SK-N-SH treated with all-trans-retinoic acid at 6 μM for 48 hours (cell line): ENCODE data around the gene CALCOCO1.

Experiments used
- ARNTL ChIP-seq: fragments of 450-650 bp; formaldehyde crosslinking; IDR thresholded peaks from 2 replicates; pipeline ENCODE4 v1.5.0; 2020; ENCODE audit warnings: low read depth, mild to moderate bottlenecking, moderate library complexity, borderline replicate concordance
- CSRNP3 ChIP-seq: fragments of 250-450 bp; sonication (Bioruptor Pico); IDR thresholded peaks from 2 replicates; pipeline ENCODE4 v1.5.1; 2021; ENCODE audit warnings: mild to moderate bottlenecking, moderate library complexity
- PPARA ChIP-seq: fragments of 250-450 bp; sonication (Bioruptor Pico); IDR thresholded peaks from 2 replicates; pipeline ENCODE4 v1.5.0; 2020; ENCODE audit warnings: mild to moderate bottlenecking, borderline replicate concordance
- RARB ChIP-seq: fragments of 250-450 bp; sonication (Bioruptor Pico); IDR thresholded peaks from 2 replicates; pipeline ENCODE4 v1.8.0; 2021; ENCODE audit warnings: mild to moderate bottlenecking, moderate library complexity
- TOX ChIP-seq: fragments of 250-450 bp; sonication (Bioruptor Pico); IDR thresholded peaks from 2 replicates; pipeline ENCODE4 v1.8.0; 2021; ENCODE audit warnings: mild to moderate bottlenecking, moderate library complexity, borderline replicate concordance
- ZC3H10 ChIP-seq: fragments of 250-450 bp; sonication (Bioruptor Pico); IDR thresholded peaks from 2 replicates; pipeline ENCODE4 v1.5.1; 2021; ENCODE audit warnings: mild to moderate bottlenecking, moderate library complexity
- ZNF8 ChIP-seq: fragments of 450-650 bp; formaldehyde crosslinking; IDR thresholded peaks from 2 replicates; pipeline ENCODE4 v1.5.0; 2020; ENCODE audit warnings: mild to moderate bottlenecking, moderate library complexity

GRCh38 chr12:53766881-53767280 is 39.6 kb upstream of the CALCOCO1 start:
- TF ChIP-seq ZNF8: no peak
- TF ChIP-seq ZC3H10 (CRISPR knock-in tag): no peak
- no peak for TF ChIP-seq RARB (CRISPR knock-in tag)
- no peak for TF ChIP-seq CSRNP3 (CRISPR knock-in tag)
- TF ChIP-seq PPARA (CRISPR knock-in tag): no peak
- TF ChIP-seq ARNTL (CRISPR knock-in tag): no peak
- no peak for TF ChIP-seq TOX
